Gastroesophageal sphincter (tissue), 4 donors: ENCODE results near the gene GRB14. TPM values are rescaled to one million over a fixed set of nuclear protein-coding genes. Genes with fewer than 3 reads are reported as not detected.
"Not testable (repeated sequence)": the region's sequence is repeated elsewhere in the genome, so short reads cannot be mapped to it uniquely, and the experiment has no call there.

Source experiments
- ATAC-seq: fragments of 150-250 bp; one replicate; pipeline ENCODE4 v1.9.1; 2016; ENCODE audit warnings: mild to moderate bottlenecking, moderate library complexity
- H3K27ac ChIP-seq, 4 donors: fragments of 200-600 bp; sonication (generic) in 3 of 4; 1 replicate in 3 of 4; 2 replicates in 1 of 4; pipeline ENCODE4 v1.5.1; 2016 to 2019
- H3K27me3 ChIP-seq: fragments of 200-600 bp; sonication (generic); one replicate; pipeline ENCODE4 v1.5.1; 2019
- H3K36me3 ChIP-seq, 2 donors: fragments of 200-600 bp; sonication (generic); one replicate each; pipeline ENCODE4 v1.5.1; 2019; ENCODE audit warnings: control low read depth in 1 of 2
- H3K4me1 ChIP-seq, 3 donors: fragments of 200-600 bp; sonication (generic); 1 replicate in 2 of 3; 2 replicates in 1 of 3; pipeline ENCODE4 v1.5.1; 2016 to 2019; ENCODE audit warnings: control low read depth in 2 of 3
- H3K4me3 ChIP-seq, 2 donors: fragments of 200-600 bp; sonication (generic); one replicate each; pipeline ENCODE4 v1.5.1; 2019; ENCODE audit warnings: mild to moderate bottlenecking in 1 of 2, moderate library complexity in 1 of 2
- H3K9me3 ChIP-seq, 3 donors: fragments of 200-600 bp; sonication (generic); one replicate each; pipeline ENCODE4 v1.5.1; 2017 to 2019; ENCODE audit warnings: control low read depth in 2 of 3
- CTCF ChIP-seq, 4 experiments: fragments of 200-600 bp in 2 of 4; fragments of 450-650 bp in 2 of 4; sonication (generic) in 1 of 4; IDR thresholded peaks; one replicate each; pipeline ENCODE4 v1.5.1; 2017 to 2019; ENCODE audit warnings: antibody characterized with exemption in 4 of 4, mild to moderate bottlenecking in 2 of 4, moderate library complexity in 2 of 4
- EP300 ChIP-seq: sonication (generic); formaldehyde crosslinking; IDR thresholded peaks from one replicate; pipeline ENCODE4 v1.6.1; 2017; ENCODE audit warnings: antibody characterized with exemption, mild to moderate bottlenecking
- POLR2A ChIP-seq, 2 donors: fragments of 450-650 bp; IDR thresholded peaks; one replicate each; pipeline ENCODE4 v1.6.1; 2017; ENCODE audit warnings: antibody characterized with exemption in 2 of 2, mild to moderate bottlenecking in 2 of 2, moderate library complexity in 1 of 2
- POLR2AphosphoS5 ChIP-seq: sonication (generic); formaldehyde crosslinking; IDR thresholded peaks from one replicate; pipeline ENCODE4 v1.6.1; 2017; ENCODE audit warnings: antibody characterized with exemption
- WGBS, 2 donors: methylation state at CpG; one replicate each; pipeline ENCODE4 v1.1.5; 2018; ENCODE audit warnings: low coverage in 1 of 2; 5-methylcytosine and 5-hydroxymethylcytosine counted together
- total RNA-seq, 4 donors: library from RNA; depleted of rRNA; stranded (reverse); fragments of >200 nt; gene quantifications; one replicate each; pipeline ENCODE4 v1.1.0, GENCODE V29; 2016

The GRB14 gene
- total RNA-seq, 4 donors from 2014 or later: 0.94 to 5.3 (median 2.4) TPM

GRCh38 chr2:164474873-164475272 is 146.4 kb downstream of the GRB14 start:
- TF ChIP-seq POLR2AphosphoS5 (no peak), CTCF (IDR thresholded peaks at IDR 0.05) (no peak), POLR2A (IDR thresholded peaks at IDR 0.05) (no peak), EP300 (no peak)
- Histone ChIP-seq H3K36me3 (no peaks in the 10 kb centered on the region), H3K4me3 (no peak overlapping the region), H3K4me1 (no peaks in the 10 kb centered on the region), H3K27me3 (no peaks in the 10 kb centered on the region), H3K9me3 (no peaks in the 10 kb centered on the region), H3K27ac (no peak overlapping the region)
- ATAC-seq: no peak

- H3K27ac ChIP-seq: no peak overlapping the region
- ATAC-seq: no peak
- 50 to 76% methylated on average over 1 of the region's 1 CpG for WGBS, 2 donors
- H3K9me3 ChIP-seq: no peaks in the 10 kb centered on the region
- H3K4me3 ChIP-seq: no peak overlapping the region
- H3K4me1 ChIP-seq: no peaks in the 10 kb centered on the region
- TF ChIP-seq POLR2A (IDR thresholded peaks at IDR 0.05) (no peak), CTCF (IDR thresholded peaks at IDR 0.05) (no peak), POLR2AphosphoS5 (no peak), EP300 (no peak)
- no peaks in the 10 kb centered on the region for H3K36me3 ChIP-seq
- no peaks in the 10 kb centered on the region for H3K27me3 ChIP-seq
Observed at GRCh38 chr2:164473021-164473420, 148.3 kb downstream of the GRB14 start.

GRCh38 chr2:164465047-164465446 is 156.2 kb downstream of the GRB14 start:
- H3K4me1 ChIP-seq, H3K27ac ChIP-seq, H3K36me3 ChIP-seq, H3K9me3 ChIP-seq, ATAC-seq, H3K4me3 ChIP-seq, H3K27me3 ChIP-seq: not testable (repeated sequence)
- 88 to 100% methylated on average over 1 to 2 of the region's 2 CpGs for WGBS, 2 donors

DNA sequence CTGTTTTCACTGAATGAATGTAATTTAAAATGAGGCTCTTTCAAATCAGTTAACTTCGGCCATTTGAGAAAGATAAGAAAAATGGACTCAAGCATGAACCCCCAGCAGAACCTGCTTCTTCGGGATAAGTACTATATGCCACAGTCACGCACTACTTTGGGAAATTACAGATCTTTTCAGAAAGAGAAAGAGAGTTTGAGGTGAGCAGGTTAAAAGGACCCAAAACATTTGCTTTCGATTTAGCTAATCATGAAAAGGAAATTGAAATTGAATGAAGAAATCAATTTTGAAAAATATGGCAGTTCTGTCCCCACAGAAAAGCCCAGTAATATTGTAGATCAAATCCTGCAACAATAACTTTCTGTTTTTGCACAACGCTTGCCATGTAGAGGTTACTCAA is 156.9 kb downstream of the GRB14 start:
- H3K4me3 ChIP-seq: no peak overlapping the region
- no peak for ATAC-seq
- no peak overlapping the region for H3K27ac ChIP-seq
- no peaks in the 10 kb centered on the region for H3K9me3 ChIP-seq
- H3K4me1 ChIP-seq: no peaks in the 10 kb centered on the region
- no peaks in the 10 kb centered on the region for H3K36me3 ChIP-seq
- H3K27me3 ChIP-seq: no peaks in the 10 kb centered on the region
- no peak for TF ChIP-seq CTCF (IDR thresholded peaks at IDR 0.05)
- TF ChIP-seq POLR2A (IDR thresholded peaks at IDR 0.05): no peak
- TF ChIP-seq EP300: no peak
- no peak for TF ChIP-seq POLR2AphosphoS5
- 88 to 92% methylated on average over 5 of the region's 5 CpGs for WGBS, 2 donors

- Histone ChIP-seq H3K27me3 (no peaks in the 10 kb centered on the region), H3K27ac (no peak overlapping the region), H3K36me3 (no peaks in the 10 kb centered on the region), H3K4me1 (no peaks in the 10 kb centered on the region), H3K4me3 (no peak overlapping the region), H3K9me3 (no peaks in the 10 kb centered on the region)
- 31 to 55% methylated on average over 1 of the region's 2 CpGs for WGBS, 2 donors
- TF ChIP-seq POLR2AphosphoS5: no peak
- TF ChIP-seq EP300: no peak
- no peak for TF ChIP-seq CTCF (IDR thresholded peaks at IDR 0.05)
- no peak for TF ChIP-seq POLR2A (IDR thresholded peaks at IDR 0.05)
- ATAC-seq: no peak
Observed at GRCh38 chr2:164458792-164459191, 162.5 kb downstream of the GRB14 start.

- Histone ChIP-seq H3K27ac (no peak overlapping the region), H3K9me3 (no peaks in the 10 kb centered on the region), H3K4me1 (no peaks in the 10 kb centered on the region), H3K27me3 (no peaks in the 10 kb centered on the region), H3K36me3 (no peaks in the 10 kb centered on the region), H3K4me3 (no peak overlapping the region)
- WGBS, 2 donors: 100% methylated on average over 1 of the region's 1 CpG
- ATAC-seq: no peak
- no peak for TF ChIP-seq CTCF (IDR thresholded peaks at IDR 0.05)
- no peak for TF ChIP-seq POLR2A (IDR thresholded peaks at IDR 0.05)
- TF ChIP-seq POLR2AphosphoS5: no peak
- no peak for TF ChIP-seq EP300
Observed at GRCh38 chr2:164457271-164457670, 164.0 kb downstream of the GRB14 start.
